GM12892 (cell line): Measurements from ENCODE around the gene PRDM16.

Experiments
- DNase-seq: peaks from one replicate; pipeline ENCODE4 v3.0.0; 2011; ENCODE audit not compliant: insufficient read length
- FAIRE-seq: peaks from 2 replicates; lab custom pipeline; 2011; peaks lifted over from hg19 to GRCh38; lab: Jason Lieb, UNC
- POLR2A ChIP-seq: IDR thresholded peaks from 2 replicates; pipeline ENCODE4 v1.6.1; 2011; ENCODE audit warnings: low read depth, low read length, control low read depth
- POLR2AphosphoS5 ChIP-seq: IDR thresholded peaks from 2 replicates; pipeline ENCODE4 v1.6.1; 2011; ENCODE audit warnings: low read depth, low read length, control low read depth
- TAF1 ChIP-seq: IDR thresholded peaks from 2 replicates; pipeline ENCODE4 v1.6.1; 2011; ENCODE audit warnings: low read depth, mild to moderate bottlenecking, control low read depth, low read length, borderline replicate concordance

The PRDM16 gene

GRCh38 chr1:3146907-3147306 lies 77.9 kb downstream of the PRDM16 start:
- DNase-seq: no peak
- TF ChIP-seq TAF1 (no peak), POLR2AphosphoS5 (no peak), POLR2A (no peak)
- no peak for FAIRE-seq

GRCh38 chr1:3148171-3148570 lies 79.2 kb downstream of the PRDM16 start:
- TF ChIP-seq POLR2A: no peak
- no peak for TF ChIP-seq TAF1
- no peak for TF ChIP-seq POLR2AphosphoS5
- FAIRE-seq (no peak), DNase-seq (no peak)

GRCh38 chr1:3149277-3149676 lies 80.3 kb downstream of the PRDM16 start:
- TF ChIP-seq TAF1 (no peak), POLR2AphosphoS5 (no peak), POLR2A (no peak)
- no peak for DNase-seq
- FAIRE-seq: no peak

- no peak for FAIRE-seq
- DNase-seq: no peak
- TF ChIP-seq POLR2AphosphoS5 (no peak), TAF1 (no peak), POLR2A (no peak)
Observed at GRCh38 chr1:3151456-3151855, 82.5 kb downstream of the PRDM16 start.

- TF ChIP-seq POLR2A (no peak), POLR2AphosphoS5 (no peak), TAF1 (no peak)
- DNase-seq (no peak), FAIRE-seq (no peak)
Observed at GRCh38 chr1:3152143-3152542, 83.1 kb downstream of the PRDM16 start.

GRCh38 chr1:3153197-3153596 lies 84.2 kb downstream of the PRDM16 start:
- FAIRE-seq (no peak), DNase-seq (no peak)
- TF ChIP-seq POLR2AphosphoS5: no peak
- no peak for TF ChIP-seq POLR2A
- TF ChIP-seq TAF1: no peak

- TF ChIP-seq POLR2AphosphoS5: no peak
- no peak for TF ChIP-seq POLR2A
- no peak for TF ChIP-seq TAF1
- no peak for FAIRE-seq
- no peak for DNase-seq
Observed at GRCh38 chr1:3153902-3154795, 85.1 kb downstream of the PRDM16 start.

GRCh38 chr1:3155056-3155925 lies 86.3 kb downstream of the PRDM16 start:
- FAIRE-seq (no peak), DNase-seq (no peak)
- no peak for TF ChIP-seq POLR2AphosphoS5

- DNase-seq (no peak), FAIRE-seq (no peak)
- TF ChIP-seq POLR2AphosphoS5 (no peak), POLR2A (no peak), TAF1 (no peak)
Observed at GRCh38 chr1:3155926-3156220, 86.9 kb downstream of the PRDM16 start.

- no peak for TF ChIP-seq POLR2AphosphoS5
- DNase-seq: no peak
- FAIRE-seq: no peak
Observed at GRCh38 chr1:3156936-3157335, 87.9 kb downstream of the PRDM16 start.

- FAIRE-seq: no peak
- no peak for DNase-seq
- TF ChIP-seq POLR2AphosphoS5 (no peak), POLR2A (no peak), TAF1 (no peak)
Observed at GRCh38 chr1:3158347-3158746, 89.3 kb downstream of the PRDM16 start.

- TF ChIP-seq TAF1 (no peak), POLR2AphosphoS5 (no peak), POLR2A (no peak)
- FAIRE-seq (no peak), DNase-seq (no peak)
Observed at GRCh38 chr1:3159121-3159520, 90.1 kb downstream of the PRDM16 start.
